Measurements from ENCODE around the gene ZNF541. TPM values are rescaled to one million over a fixed set of nuclear protein-coding genes. Genes with fewer than 3 reads are reported as not detected.

Gene ZNF541
- total RNA-seq, 1 donor from 2014 or later = not detected

- TF ChIP-seq CTCF (IDR thresholded peaks at IDR 0.05; ENCODE audit: unreplicated experiment) = no peak
- DNase-seq (ENCODE audit: low spot score) = no peak
- Mint-ChIP-seq H3K36me3 (ENCODE audit: low read depth, unreplicated experiment) (no peaks in the 10 kb centered on the region), H3K4me1 (ENCODE audit: unreplicated experiment) (peaks cover 7% of the 10 kb centered on the region), H3K27me3 (ENCODE audit: unreplicated experiment) (peaks cover 6% of the 10 kb centered on the region), H3K27ac (ENCODE audit: unreplicated experiment) (no peak overlapping the region), H3K9me3 (ENCODE audit: unreplicated experiment) (no peaks in the 10 kb centered on the region), H3K4me3 (ENCODE audit: unreplicated experiment) (no peak overlapping the region)
Measured at GRCh38 chr19:47541518-47541917, 31.4 kb downstream of the ZNF541 start.

- no peak overlapping the region for H3K27ac Mint-ChIP-seq (ENCODE audit: unreplicated experiment)
- DNase-seq (ENCODE audit: low spot score) = no peak
- no peak for TF ChIP-seq CTCF (IDR thresholded peaks at IDR 0.05; ENCODE audit: unreplicated experiment)
Measured at GRCh38 chr19:47540748-47541147, 32.2 kb downstream of the ZNF541 start.

GRCh38 chr19:47539747-47540311, 33.1 kb downstream of the ZNF541 start:
- no peak for DNase-seq (ENCODE audit: low spot score)
- peaks cover 6% of the 10 kb centered on the region for H3K27me3 Mint-ChIP-seq (ENCODE audit: unreplicated experiment)
- no peak for TF ChIP-seq CTCF (IDR thresholded peaks at IDR 0.05; ENCODE audit: unreplicated experiment)
- peaks cover 7% of the 10 kb centered on the region for H3K4me1 Mint-ChIP-seq (ENCODE audit: unreplicated experiment)
- H3K27ac Mint-ChIP-seq (ENCODE audit: unreplicated experiment) = no peak overlapping the region
- H3K4me3 Mint-ChIP-seq (ENCODE audit: unreplicated experiment) = no peak overlapping the region
- H3K9me3 Mint-ChIP-seq (ENCODE audit: unreplicated experiment) = no peaks in the 10 kb centered on the region
- H3K36me3 Mint-ChIP-seq (ENCODE audit: low read depth, unreplicated experiment) = peaks cover 4% of the 10 kb centered on the region

More at GRCh38 chr19:47540748-47541147, 32.2 kb downstream of the ZNF541 start:
- Mint-ChIP-seq H3K4me3 (ENCODE audit: unreplicated experiment) (no peak overlapping the region), H3K9me3 (ENCODE audit: unreplicated experiment) (no peaks in the 10 kb centered on the region), H3K4me1 (ENCODE audit: unreplicated experiment) (peaks cover 7% of the 10 kb centered on the region), H3K27me3 (ENCODE audit: unreplicated experiment) (peaks cover 6% of the 10 kb centered on the region), H3K36me3 (ENCODE audit: low read depth, unreplicated experiment) (no peaks in the 10 kb centered on the region)

GRCh38 chr19:47538812-47539211, 34.1 kb downstream of the ZNF541 start:
- Mint-ChIP-seq H3K4me1 (ENCODE audit: unreplicated experiment) (peaks cover 7% of the 10 kb centered on the region), H3K9me3 (ENCODE audit: unreplicated experiment) (no peaks in the 10 kb centered on the region), H3K4me3 (ENCODE audit: unreplicated experiment) (no peak overlapping the region), H3K36me3 (ENCODE audit: low read depth, unreplicated experiment) (peaks cover 4% of the 10 kb centered on the region), H3K27me3 (ENCODE audit: unreplicated experiment) (peaks cover 6% of the 10 kb centered on the region), H3K27ac (ENCODE audit: unreplicated experiment) (no peak overlapping the region)
- no peak for DNase-seq (ENCODE audit: low spot score)
- TF ChIP-seq CTCF (IDR thresholded peaks at IDR 0.05; ENCODE audit: unreplicated experiment) = no peak

- peaks cover 6% of the 10 kb centered on the region for H3K27me3 Mint-ChIP-seq (ENCODE audit: unreplicated experiment)
- no peak for DNase-seq (ENCODE audit: low spot score)
- H3K4me3 Mint-ChIP-seq (ENCODE audit: unreplicated experiment) = no peak overlapping the region
- H3K27ac Mint-ChIP-seq (ENCODE audit: unreplicated experiment) = no peak overlapping the region
- no peaks in the 10 kb centered on the region for H3K9me3 Mint-ChIP-seq (ENCODE audit: unreplicated experiment)
- peaks cover 4% of the 10 kb centered on the region for H3K36me3 Mint-ChIP-seq (ENCODE audit: low read depth, unreplicated experiment)
- peaks cover 7% of the 10 kb centered on the region for H3K4me1 Mint-ChIP-seq (ENCODE audit: unreplicated experiment)
- no peak for TF ChIP-seq CTCF (IDR thresholded peaks at IDR 0.05; ENCODE audit: unreplicated experiment)
Measured at GRCh38 chr19:47537493-47537892, 35.5 kb downstream of the ZNF541 start.
